Renal cortical epithelial cell (primary cell): ENCODE data around the gene ARHGAP1. TPM values are rescaled to one million over a fixed set of nuclear protein-coding genes. Genes with fewer than 3 reads are reported as not detected.
"Not testable (repeated sequence)": the region's sequence is repeated elsewhere in the genome, so short reads cannot be mapped to it uniquely, and the experiment has no call there.

Source experiments
- DNase-seq: peaks from one replicate; pipeline ENCODE4 v3.0.0-alpha.2; 2011; ENCODE audit warnings: low read depth
- total RNA-seq: library from RNA; depleted of rRNA; stranded (reverse); fragments of >200 nt; gene quantifications from 2 replicates; pipeline ENCODE4 v1.2.3, GENCODE V29; 2014

ARHGAP1 gene
- total RNA-seq, 1 donor from 2014 or later: 42.6 TPM

- DNase-seq: no peak
Observed at GRCh38 chr11:46673713-46674462, 26.5 kb downstream of the ARHGAP1 start.

GRCh38 chr11:46672381-46672839 is 28.0 kb downstream of the ARHGAP1 start:
- no peak for DNase-seq

- no peak for DNase-seq
Observed at GRCh38 chr11:46671958-46672315, 28.5 kb downstream of the ARHGAP1 start.

GRCh38 chr11:46670521-46670920 is 29.9 kb downstream of the ARHGAP1 start:
- not testable (repeated sequence) for DNase-seq

- no peak for DNase-seq
Observed at GRCh38 chr11:46669711-46670139, 30.7 kb downstream of the ARHGAP1 start.

GRCh38 chr11:46668480-46669085 is 31.8 kb downstream of the ARHGAP1 start:
- no peak for DNase-seq

- DNase-seq: no peak
Observed at GRCh38 chr11:46667043-46667481, 33.4 kb downstream of the ARHGAP1 start.

GRCh38 chr11:46666516-46666915 is 33.9 kb downstream of the ARHGAP1 start:
- DNase-seq: no peak

- no peak for DNase-seq
Observed at GRCh38 chr11:46665356-46665755, 35.1 kb downstream of the ARHGAP1 start.

- DNase-seq: no peak
Observed at GRCh38 chr11:46664612-46665011, 35.8 kb downstream of the ARHGAP1 start.

- DNase-seq: no peak
Observed at GRCh38 chr11:46663277-46663940, 37.0 kb downstream of the ARHGAP1 start.

GRCh38 chr11:46662366-46662765 is 38.1 kb downstream of the ARHGAP1 start:
- no peak for DNase-seq

- no peak for DNase-seq
Observed at GRCh38 chr11:46661836-46662235, 38.6 kb downstream of the ARHGAP1 start.

- peak; percentile 87 for DNase-seq
Observed at GRCh38 chr11:46659908-46660307, 40.5 kb downstream of the ARHGAP1 start.

GRCh38 chr11:46658259-46658658 is 42.2 kb downstream of the ARHGAP1 start:
- DNase-seq: peak; percentile 44

GRCh38 chr11:46657186-46657585 is 43.2 kb downstream of the ARHGAP1 start:
- DNase-seq: no peak

- no peak for DNase-seq
Observed at GRCh38 chr11:46655631-46656030, 44.8 kb downstream of the ARHGAP1 start.

GRCh38 chr11:46649180-46649738 is 51.2 kb downstream of the ARHGAP1 start:
- DNase-seq: peak; percentile 34

- no peak for DNase-seq
Observed at GRCh38 chr11:46643986-46644385, 56.4 kb downstream of the ARHGAP1 start.

GRCh38 chr11:46643531-46643930 is 56.9 kb downstream of the ARHGAP1 start:
- DNase-seq: no peak

GRCh38 chr11:46642627-46643335 is 57.6 kb downstream of the ARHGAP1 start:
- no peak for DNase-seq

- no peak for DNase-seq
Observed at GRCh38 chr11:46641639-46642038, 58.8 kb downstream of the ARHGAP1 start.
